Psoas muscle (tissue), 8 donors: ENCODE measurements around the gene OR1D5. TPM values are rescaled to one million over a fixed set of nuclear protein-coding genes. Genes with fewer than 3 reads are reported as not detected.
A peak's percentile ranks its signal among the peaks of the same experiment; 100 is the strongest.
"Not testable (repeated sequence)": the region's sequence is repeated elsewhere in the genome, so short reads cannot be mapped to it uniquely, and the experiment has no call there.

ENCODE experiments used
- ATAC-seq, 4 donors: fragments of 200-7000 bp; cut with Tn5 transposase; one replicate each; pipeline ENCODE4 v1.9.1; 2020; ENCODE audit warnings: moderate library complexity in 3 of 4, mild to moderate bottlenecking in 2 of 4
- DNase-seq, 2 donors: peaks; one replicate each; pipeline ENCODE4 v3.0.0-alpha.2; 2020
- H3K27ac ChIP-seq: fragments of 200-600 bp; one replicate; pipeline ENCODE4 v1.8.0; 2022
- H3K27me3 ChIP-seq, 3 donors: fragments of 200-600 bp in 1 of 3; one replicate each; pipeline versions ENCODE4 v1.6.1 to v1.8.0; 2013 to 2022; ENCODE audit warnings: low read length in 2 of 3, mild to moderate bottlenecking in 2 of 3, moderate library complexity in 1 of 3; ENCODE audit not compliant: insufficient read depth in 3 of 3
- H3K36me3 ChIP-seq, 2 donors: fragments of 200-600 bp in 1 of 2; one replicate each; pipeline versions ENCODE4 v1.6.1 to v1.8.0; 2013 to 2022; ENCODE audit warnings: low read depth in 1 of 2, mild to moderate bottlenecking in 1 of 2, moderate library complexity in 1 of 2; ENCODE audit not compliant: insufficient read depth in 1 of 2
- H3K4me1 ChIP-seq: fragments of 200-600 bp; one replicate; pipeline ENCODE4 v1.8.0; 2022
- H3K4me3 ChIP-seq: fragments of 200-600 bp; one replicate; pipeline ENCODE4 v1.8.0; 2022; ENCODE audit warnings: mild to moderate bottlenecking
- H3K9me3 ChIP-seq: fragments of 200-600 bp; one replicate; pipeline ENCODE4 v1.8.0; 2022
- WGBS, 3 donors: extraction: QIAGEN DNeasy Blood & Tissue Kit; methylation state at CpG; one replicate each; pipeline versions ENCODE4 v1.1.6 to v1.1.7; 2013; 5-methylcytosine and 5-hydroxymethylcytosine counted together
- intact Hi-C, 2 donors: fragments of 100-400 bp; cut with DNase I; formaldehyde crosslinking; loops; one replicate each; pipeline versions ENCODE4 v1.11.0 to v1.14.2; 2022
- polyA plus RNA-seq, 3 donors: library from polyadenylated mRNA; stranded (reverse); fragments of 200-250 nt; gene quantifications; one replicate each; pipeline ENCODE4 v1.2.3, GENCODE V29; 2013
- total RNA-seq, 4 donors: library from RNA; stranded (reverse); fragmentation: NEBNext Ultra II Directional in 2 of 4; extraction: Animal tissue kit (Norgen Biotek cat#: 25700) in 2 of 4; gene quantifications; one replicate each; pipeline versions ENCODE4 v1.2.1 to v1.2.4, GENCODE V29; 2021 to 2023
- TF ChIP-seq, protein P1 (sequence below): fragments of 200-600 bp; IDR thresholded peaks from one replicate; pipeline ENCODE4 v1.8.0; 2022; ENCODE audit warnings: antibody characterized with exemption
- donor health status: healthy with polysubstance abuse.
- donor health status: DM: no; HTN: no; CAD: no; lungs with moderate emphysema.
- donor health status: Bipolar disorder and iron deficiency.
- donor health status: healthy.
- donor health status: DM: yes; HTN: yes; CAD: no.
- donor health status: DM: no; HTN: no; CAD: no.
- donor health status: DM: no; HTN: no; CAD: no.
- donor health status: DM: yes; HTN: yes; CAD: no.

The OR1D5 gene
- total and polyA plus RNA-seq, 7 donors: not detected

DNA sequence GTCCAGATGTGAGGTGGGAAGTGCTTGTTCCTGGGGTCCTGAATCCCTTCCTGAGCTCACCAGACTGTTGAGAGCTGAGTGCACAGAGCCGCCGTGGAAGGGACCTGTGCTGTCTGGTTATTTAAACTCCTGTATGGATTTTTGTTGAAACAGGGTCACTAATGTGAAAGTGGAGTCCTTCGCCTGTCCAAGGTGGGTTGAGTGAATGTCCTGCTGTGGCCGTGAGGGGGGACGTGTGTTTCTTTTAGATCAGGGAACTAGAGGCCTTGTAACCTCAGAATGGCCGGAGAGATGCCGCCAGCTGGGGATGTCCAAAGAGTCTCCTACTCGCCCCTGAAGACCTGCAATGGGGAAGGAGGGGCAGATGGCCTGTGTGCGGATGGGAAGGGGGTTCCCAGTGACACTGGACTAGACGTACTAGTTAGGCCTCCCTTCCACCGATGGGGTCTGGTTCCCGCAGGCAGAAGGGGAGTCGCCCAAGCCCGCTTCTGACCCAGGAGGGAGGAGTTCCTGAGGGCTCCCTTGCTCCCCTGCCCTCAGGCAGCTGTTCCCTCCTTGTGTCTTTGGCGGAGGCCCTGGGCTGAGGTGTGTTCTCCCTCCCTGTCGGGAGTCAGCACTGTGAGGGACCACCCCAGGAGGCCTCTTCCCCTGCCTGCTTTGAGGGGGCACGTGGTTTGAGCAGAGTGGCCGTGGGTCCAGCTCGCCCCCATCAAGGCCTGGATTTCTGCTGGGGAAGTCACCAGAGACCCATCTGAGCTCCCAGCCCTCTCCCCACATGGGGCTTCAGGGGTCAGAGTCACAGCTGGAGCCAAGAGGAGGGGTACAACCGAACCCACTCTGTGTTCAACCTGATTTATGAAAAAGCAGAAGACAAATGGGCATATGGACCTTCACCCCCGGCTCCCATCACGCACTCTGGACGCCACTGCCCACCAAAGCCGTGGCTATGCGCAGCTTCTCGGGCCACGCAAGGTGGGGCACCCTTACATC lies 30.9 kb downstream of the OR1D5 start:
- intact Hi-C loops: no loop called here
- Histone ChIP-seq H3K36me3 (no peaks in the 10 kb centered on the region), H3K4me3 (no peak overlapping the region), H3K27ac (no peak overlapping the region), H3K4me1 (no peaks in the 10 kb centered on the region), H3K9me3 (no peaks in the 10 kb centered on the region), H3K27me3 (peaks cover 0 to 9% (median 4%) of the 10 kb centered on the region in 3 donors)
- TF ChIP-seq, protein P1, sequence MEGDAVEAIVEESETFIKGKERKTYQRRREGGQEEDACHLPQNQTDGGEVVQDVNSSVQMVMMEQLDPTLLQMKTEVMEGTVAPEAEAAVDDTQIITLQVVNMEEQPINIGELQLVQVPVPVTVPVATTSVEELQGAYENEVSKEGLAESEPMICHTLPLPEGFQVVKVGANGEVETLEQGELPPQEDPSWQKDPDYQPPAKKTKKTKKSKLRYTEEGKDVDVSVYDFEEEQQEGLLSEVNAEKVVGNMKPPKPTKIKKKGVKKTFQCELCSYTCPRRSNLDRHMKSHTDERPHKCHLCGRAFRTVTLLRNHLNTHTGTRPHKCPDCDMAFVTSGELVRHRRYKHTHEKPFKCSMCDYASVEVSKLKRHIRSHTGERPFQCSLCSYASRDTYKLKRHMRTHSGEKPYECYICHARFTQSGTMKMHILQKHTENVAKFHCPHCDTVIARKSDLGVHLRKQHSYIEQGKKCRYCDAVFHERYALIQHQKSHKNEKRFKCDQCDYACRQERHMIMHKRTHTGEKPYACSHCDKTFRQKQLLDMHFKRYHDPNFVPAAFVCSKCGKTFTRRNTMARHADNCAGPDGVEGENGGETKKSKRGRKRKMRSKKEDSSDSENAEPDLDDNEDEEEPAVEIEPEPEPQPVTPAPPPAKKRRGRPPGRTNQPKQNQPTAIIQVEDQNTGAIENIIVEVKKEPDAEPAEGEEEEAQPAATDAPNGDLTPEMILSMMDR: no peak
- ATAC-seq (no peak), DNase-seq (no peak)
- 84 to 87% (median 86%) methylated on average over 27 of the region's 27 CpGs for WGBS, 3 donors

DNA sequence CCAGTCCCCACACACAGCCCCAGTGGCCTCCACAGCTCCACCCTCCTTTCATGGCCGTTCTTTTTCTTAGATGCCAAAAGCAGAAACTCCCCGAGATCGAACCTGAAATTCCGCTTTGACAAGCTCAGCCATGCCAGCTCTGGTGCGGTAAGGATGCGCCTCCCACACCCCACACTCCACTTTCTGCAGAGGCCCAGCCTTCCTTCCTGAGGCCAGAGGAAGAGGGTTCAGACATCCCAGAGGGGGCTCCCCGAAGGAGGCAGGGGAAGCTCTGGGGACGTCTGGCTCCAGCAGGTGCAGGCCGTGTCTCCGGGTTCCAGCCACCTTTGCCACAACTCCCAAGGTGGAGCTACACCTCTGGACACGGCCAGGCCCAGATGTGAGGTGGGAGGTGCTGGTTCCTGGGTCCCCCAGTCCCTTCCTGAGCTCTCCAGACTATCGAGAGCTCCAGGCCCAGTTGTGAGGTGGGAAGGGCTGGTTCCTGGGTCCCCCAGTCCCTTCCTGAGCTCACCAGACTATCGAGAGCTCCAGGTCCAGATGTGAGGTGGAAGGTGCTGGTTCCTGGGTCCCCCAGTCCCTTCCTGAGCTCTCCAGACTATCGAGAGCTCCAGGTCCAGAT lies 32.4 kb downstream of the OR1D5 start:
- ATAC-seq, intact Hi-C loops, H3K9me3 ChIP-seq, H3K36me3 ChIP-seq, H3K4me3 ChIP-seq, H3K27me3 ChIP-seq, H3K4me1 ChIP-seq: not testable (repeated sequence)
- WGBS, 3 donors: 80 to 83% (median 81%) methylated on average over 14 of the region's 14 CpGs
- peak in 1 of 2 donors; percentile 20 for DNase-seq
- H3K27ac ChIP-seq: peak overlapping the region; percentile 41

DNA sequence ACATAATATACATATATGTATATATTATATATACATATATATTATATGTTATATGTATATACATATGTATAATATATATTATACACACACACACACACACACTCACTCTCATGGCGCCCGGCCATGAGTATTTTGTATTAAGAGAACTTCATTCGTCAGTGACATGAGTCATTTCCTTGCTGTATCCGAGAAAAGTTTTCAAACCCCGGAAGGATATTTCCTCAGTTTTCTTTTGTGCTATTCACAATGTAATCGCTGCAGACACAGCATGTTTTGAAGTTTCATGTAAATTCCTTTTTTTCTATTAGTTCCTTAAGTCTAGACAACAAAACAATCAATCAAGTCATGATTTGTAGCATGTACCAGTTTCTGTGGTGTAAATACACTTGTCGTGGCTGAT lies 33.3 kb downstream of the OR1D5 start:
- peak overlapping the region; percentile 41 for H3K27ac ChIP-seq
- WGBS, 3 donors: 61 to 74% (median 64%) methylated on average over 7 of the region's 7 CpGs
- peak in 1 of 2 donors; percentile 38 for DNase-seq

DNA sequence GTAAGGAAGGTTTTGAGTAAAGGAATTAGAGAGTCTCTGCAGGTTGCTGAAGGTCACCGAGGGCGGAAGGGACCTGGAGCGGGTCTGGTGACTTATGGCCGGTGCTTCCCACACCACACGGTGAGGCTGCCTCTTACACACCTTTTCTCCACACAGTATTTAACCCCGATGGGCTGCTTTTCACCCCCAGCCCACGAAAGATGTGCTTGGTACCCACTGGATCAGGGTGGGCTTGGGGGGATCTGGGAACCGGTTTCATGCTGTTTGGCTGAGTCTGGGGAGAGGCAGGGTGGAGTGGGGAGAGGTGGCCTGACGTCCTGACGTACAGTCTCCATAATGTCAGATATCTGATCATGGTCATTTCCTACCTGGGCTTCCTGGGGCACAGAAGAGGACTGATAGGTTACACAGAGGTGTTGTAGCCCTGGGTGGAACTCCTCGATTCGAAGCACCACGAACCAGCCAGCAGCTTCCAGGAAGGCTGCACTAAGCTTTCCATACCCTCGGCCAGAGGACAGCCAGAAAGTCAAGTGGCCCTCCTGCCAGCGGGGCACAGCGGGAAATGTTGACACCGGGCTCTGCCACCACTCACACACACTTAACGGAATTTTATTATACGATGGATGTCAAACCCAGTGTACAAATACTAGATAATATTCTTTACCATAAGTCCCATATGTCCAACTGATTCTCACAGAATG lies 34.0 kb downstream of the OR1D5 start:
- peak in 1 of 2 donors; percentile 15 for DNase-seq
- no peak for ATAC-seq
- Histone ChIP-seq H3K27me3 (peaks cover 0 to 2% (median 0%) of the 10 kb centered on the region in 3 donors), H3K36me3 (no peaks in the 10 kb centered on the region), H3K9me3 (no peaks in the 10 kb centered on the region), H3K27ac (no peak overlapping the region), H3K4me3 (no peak overlapping the region), H3K4me1 (no peaks in the 10 kb centered on the region)
- WGBS, 3 donors: 66 to 78% (median 77%) methylated on average over 19 of the region's 19 CpGs
- TF ChIP-seq, protein P1: no peak
- intact Hi-C loops: no loop called here

More for the DNA sequence above, 33.3 kb downstream of the OR1D5 start:
- ATAC-seq: no peak
- TF ChIP-seq, protein P1: no peak
- no peaks in the 10 kb centered on the region for H3K9me3 ChIP-seq
- H3K4me1 ChIP-seq: no peaks in the 10 kb centered on the region
- H3K4me3 ChIP-seq: no peak overlapping the region
- H3K36me3 ChIP-seq: no peaks in the 10 kb centered on the region
- intact Hi-C loops: no loop called here
- H3K27me3 ChIP-seq: peaks cover 0 to 2% (median 0%) of the 10 kb centered on the region in 3 donors
